ENCODE data around the gene KIAA1217. TPM values are rescaled to one million over a fixed set of nuclear protein-coding genes. Genes with fewer than 3 reads are reported as not detected.

The KIAA1217 gene
- total RNA-seq, 1 donor from 2014 or later, result 161 TPM

DNA sequence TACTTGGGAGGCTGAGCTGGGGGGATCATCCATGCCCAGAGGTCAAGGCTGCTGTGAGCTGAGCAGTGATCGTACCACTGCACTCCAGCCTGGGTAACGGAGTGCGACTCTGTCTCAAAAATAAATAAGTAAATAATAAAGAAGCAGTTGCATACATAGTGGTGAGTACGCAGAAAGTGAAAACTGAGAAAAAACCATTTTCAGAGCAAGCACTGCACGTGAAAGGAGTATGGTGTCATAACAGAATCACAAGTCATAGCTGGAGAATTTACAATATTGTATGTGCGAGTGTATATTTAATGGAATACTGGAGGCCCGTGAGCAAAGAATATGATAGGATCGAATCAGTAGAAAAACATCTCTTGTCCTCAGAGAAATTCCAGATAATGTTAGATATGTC, 22.3 kb downstream of the KIAA1217 start:
- Mint-ChIP-seq H3K36me3 (peaks cover 12% of the 10 kb centered on the region), H3K9me3 (no peaks in the 10 kb centered on the region), H3K4me3 (no peak overlapping the region), H3K4me1 (peaks cover 18% of the 10 kb centered on the region), H3K27ac (no peak overlapping the region), H3K27me3 (ENCODE audit: low read depth) (no peaks in the 10 kb centered on the region)
- TF ChIP-seq CTCF (IDR thresholded peaks at IDR 0.05; ENCODE audit: unreplicated experiment), result no peak
- no peak for DNase-seq (ENCODE audit: low spot score in 2 of 2, unreplicated experiment in 2 of 2)

DNA sequence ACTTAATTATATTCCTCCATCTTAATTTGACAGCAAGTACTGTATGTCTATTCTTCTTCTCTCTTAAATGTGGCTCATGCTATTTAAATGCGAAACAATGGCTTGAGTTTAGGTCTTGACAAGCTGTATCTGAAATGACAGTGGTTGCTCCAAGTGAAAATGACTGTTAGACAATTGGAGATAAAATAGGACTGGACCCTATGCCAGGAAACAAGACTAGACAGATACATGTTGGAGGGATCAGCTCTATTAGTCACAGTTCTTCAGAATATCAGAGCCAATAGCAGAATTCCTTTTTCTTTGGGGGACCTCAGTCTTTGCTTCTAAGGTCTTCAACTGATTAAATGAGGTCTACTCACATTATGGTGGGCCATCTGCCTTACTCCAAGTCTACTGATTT, 25.8 kb downstream of the KIAA1217 start:
- peaks cover 53% of the 10 kb centered on the region for H3K4me1 Mint-ChIP-seq
- H3K27me3 Mint-ChIP-seq (ENCODE audit: low read depth), result no peaks in the 10 kb centered on the region

DNA sequence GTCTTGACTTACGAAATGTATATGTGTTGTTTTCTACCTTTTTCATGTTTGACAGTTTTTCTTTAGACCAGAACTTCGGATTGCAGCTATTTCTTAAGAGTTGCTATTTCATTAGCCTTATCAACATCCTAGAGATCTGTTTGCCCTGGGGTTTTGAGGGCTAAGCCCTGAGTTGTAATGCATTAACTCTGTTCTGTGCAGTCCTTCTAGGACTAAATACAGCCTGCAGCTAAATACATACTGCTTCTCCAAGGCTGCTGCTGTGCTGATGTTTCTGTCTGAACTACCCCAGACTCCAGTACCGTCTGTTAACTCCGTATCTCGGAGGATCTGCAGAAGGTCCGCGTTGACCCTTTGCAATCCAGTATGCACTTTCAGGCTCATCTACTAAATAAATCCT, 26.5 kb downstream of the KIAA1217 start:
- Mint-ChIP-seq H3K4me3 (no peak overlapping the region), H3K9me3 (no peaks in the 10 kb centered on the region), H3K36me3 (peaks cover 9% of the 10 kb centered on the region), H3K27ac (peak overlapping the region; percentile 70), H3K27me3 (ENCODE audit: low read depth) (no peaks in the 10 kb centered on the region), H3K4me1 (peaks cover 59% of the 10 kb centered on the region)
- no peak for TF ChIP-seq CTCF (IDR thresholded peaks at IDR 0.05; ENCODE audit: unreplicated experiment)
- DNase-seq (ENCODE audit: low spot score in 2 of 2, unreplicated experiment in 2 of 2), result no peak

More for the DNA sequence above, 25.8 kb downstream of the KIAA1217 start:
- no peak for DNase-seq (ENCODE audit: low spot score in 2 of 2, unreplicated experiment in 2 of 2)
- no peak for TF ChIP-seq CTCF (IDR thresholded peaks at IDR 0.05; ENCODE audit: unreplicated experiment)
- Mint-ChIP-seq H3K36me3 (peaks cover 9% of the 10 kb centered on the region), H3K27ac (peak overlapping the region; percentile 70), H3K4me3 (no peak overlapping the region), H3K9me3 (no peaks in the 10 kb centered on the region)

GRCh38 chr10:24237801-24238395, 29.0 kb downstream of the KIAA1217 start:
- peak overlapping the region; percentile 78 for H3K4me3 Mint-ChIP-seq
- H3K27ac Mint-ChIP-seq, result peak overlapping the region; percentile 96
- TF ChIP-seq CTCF (IDR thresholded peaks at IDR 0.05; ENCODE audit: unreplicated experiment), result no peak
- no peaks in the 10 kb centered on the region for H3K36me3 Mint-ChIP-seq
- no peak for DNase-seq (ENCODE audit: low spot score in 2 of 2, unreplicated experiment in 2 of 2)
- H3K27me3 Mint-ChIP-seq (ENCODE audit: low read depth), result no peaks in the 10 kb centered on the region
- no peaks in the 10 kb centered on the region for H3K9me3 Mint-ChIP-seq
- peaks cover 80% of the 10 kb centered on the region for H3K4me1 Mint-ChIP-seq

- H3K4me3 Mint-ChIP-seq, result peak overlapping the region; percentile 78
- H3K27me3 Mint-ChIP-seq (ENCODE audit: low read depth), result no peaks in the 10 kb centered on the region
- peak in 1 of 2 experiments; percentile 68 for DNase-seq (ENCODE audit: low spot score in 2 of 2, unreplicated experiment in 2 of 2)
- H3K9me3 Mint-ChIP-seq, result no peaks in the 10 kb centered on the region
- H3K36me3 Mint-ChIP-seq, result no peaks in the 10 kb centered on the region
- TF ChIP-seq CTCF (IDR thresholded peaks at IDR 0.05; ENCODE audit: unreplicated experiment), result no peak
- peaks cover 83% of the 10 kb centered on the region for H3K4me1 Mint-ChIP-seq
- peak overlapping the region; percentile 96 for H3K27ac Mint-ChIP-seq
These were observed 29.7 kb downstream of the KIAA1217 start for GRCh38 chr10:24238519-24239247.
